ENCODE results near the gene SART3. TPM values are rescaled to one million over a fixed set of nuclear protein-coding genes. Genes with fewer than 3 reads are reported as not detected.

SART3 gene
- total RNA-seq, 1 donor from 2014 or later, result 74.5 TPM

DNA sequence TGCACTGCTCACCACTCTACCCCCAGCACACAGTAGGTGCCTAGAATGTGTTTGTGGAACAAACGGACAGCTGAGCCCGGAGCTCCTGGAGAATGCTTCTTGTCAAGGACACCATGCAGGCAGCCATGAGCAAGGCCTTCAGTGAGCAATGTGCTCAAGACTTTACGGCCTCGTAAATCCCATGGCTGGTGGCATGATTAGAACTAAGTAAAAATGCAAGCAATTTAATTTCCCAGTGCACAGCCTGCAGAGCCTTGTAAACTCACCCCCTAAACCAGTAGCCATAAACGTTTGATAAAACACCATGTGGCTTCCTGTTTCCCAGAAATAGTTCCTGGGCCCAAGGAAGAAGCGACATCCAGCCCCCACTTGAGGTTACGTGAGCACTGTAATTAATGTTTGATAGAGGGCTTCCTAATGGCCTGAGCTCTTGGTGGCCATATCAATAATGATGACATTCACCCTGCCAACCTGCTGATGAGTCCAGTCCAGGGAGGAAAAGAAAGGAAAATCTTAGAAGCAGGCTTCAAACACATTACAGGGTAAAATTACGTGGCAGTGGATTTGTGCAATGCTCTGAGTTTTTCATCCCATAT, 82.3 kb downstream of the SART3 start:
- TF ChIP-seq, protein P1, sequence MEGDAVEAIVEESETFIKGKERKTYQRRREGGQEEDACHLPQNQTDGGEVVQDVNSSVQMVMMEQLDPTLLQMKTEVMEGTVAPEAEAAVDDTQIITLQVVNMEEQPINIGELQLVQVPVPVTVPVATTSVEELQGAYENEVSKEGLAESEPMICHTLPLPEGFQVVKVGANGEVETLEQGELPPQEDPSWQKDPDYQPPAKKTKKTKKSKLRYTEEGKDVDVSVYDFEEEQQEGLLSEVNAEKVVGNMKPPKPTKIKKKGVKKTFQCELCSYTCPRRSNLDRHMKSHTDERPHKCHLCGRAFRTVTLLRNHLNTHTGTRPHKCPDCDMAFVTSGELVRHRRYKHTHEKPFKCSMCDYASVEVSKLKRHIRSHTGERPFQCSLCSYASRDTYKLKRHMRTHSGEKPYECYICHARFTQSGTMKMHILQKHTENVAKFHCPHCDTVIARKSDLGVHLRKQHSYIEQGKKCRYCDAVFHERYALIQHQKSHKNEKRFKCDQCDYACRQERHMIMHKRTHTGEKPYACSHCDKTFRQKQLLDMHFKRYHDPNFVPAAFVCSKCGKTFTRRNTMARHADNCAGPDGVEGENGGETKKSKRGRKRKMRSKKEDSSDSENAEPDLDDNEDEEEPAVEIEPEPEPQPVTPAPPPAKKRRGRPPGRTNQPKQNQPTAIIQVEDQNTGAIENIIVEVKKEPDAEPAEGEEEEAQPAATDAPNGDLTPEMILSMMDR (IDR thresholded peaks at IDR 0.05; ENCODE audit: unreplicated experiment), result no peak
- no peak overlapping the region for H3K27ac Mint-ChIP-seq
- DNase-seq (ENCODE audit: low spot score, unreplicated experiment), result no peak
- no peaks in the 10 kb centered on the region for H3K4me1 Mint-ChIP-seq (ENCODE audit: low read depth)
- H3K4me3 Mint-ChIP-seq (ENCODE audit: low read depth), result no peak overlapping the region
- H3K9me3 Mint-ChIP-seq (ENCODE audit: low read depth), result no peaks in the 10 kb centered on the region
- no peaks in the 10 kb centered on the region for H3K36me3 Mint-ChIP-seq (ENCODE audit: insufficient read depth)
- H3K27me3 Mint-ChIP-seq, result peaks cover 9% of the 10 kb centered on the region

DNA sequence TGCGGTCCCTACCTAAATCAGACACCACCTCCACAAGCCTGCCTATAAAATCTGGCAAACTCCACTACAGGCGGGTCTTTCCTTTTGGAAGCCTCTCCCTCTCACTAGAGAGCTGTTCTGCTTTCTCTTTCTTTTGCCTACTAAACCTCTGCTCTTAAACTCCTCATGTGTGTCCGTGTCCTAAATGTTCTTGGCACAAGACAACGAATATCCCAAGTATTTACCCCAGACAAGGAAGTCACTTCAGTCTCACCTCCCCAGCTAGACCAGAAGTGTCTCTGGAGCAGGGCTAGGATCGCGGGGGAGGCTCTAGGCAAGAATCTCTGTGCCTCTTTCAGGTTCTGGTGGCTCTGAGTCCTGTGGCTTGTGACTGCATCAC, 83.1 kb downstream of the SART3 start:
- Mint-ChIP-seq H3K27me3 (peaks cover 7% of the 10 kb centered on the region), H3K4me3 (ENCODE audit: low read depth) (no peak overlapping the region), H3K36me3 (ENCODE audit: insufficient read depth) (no peaks in the 10 kb centered on the region), H3K9me3 (ENCODE audit: low read depth) (no peaks in the 10 kb centered on the region), H3K27ac (no peak overlapping the region), H3K4me1 (ENCODE audit: low read depth) (no peaks in the 10 kb centered on the region)
- DNase-seq (ENCODE audit: low spot score, unreplicated experiment), result no peak
- TF ChIP-seq, protein P1 (IDR thresholded peaks at IDR 0.05; ENCODE audit: unreplicated experiment), result no peak

DNA sequence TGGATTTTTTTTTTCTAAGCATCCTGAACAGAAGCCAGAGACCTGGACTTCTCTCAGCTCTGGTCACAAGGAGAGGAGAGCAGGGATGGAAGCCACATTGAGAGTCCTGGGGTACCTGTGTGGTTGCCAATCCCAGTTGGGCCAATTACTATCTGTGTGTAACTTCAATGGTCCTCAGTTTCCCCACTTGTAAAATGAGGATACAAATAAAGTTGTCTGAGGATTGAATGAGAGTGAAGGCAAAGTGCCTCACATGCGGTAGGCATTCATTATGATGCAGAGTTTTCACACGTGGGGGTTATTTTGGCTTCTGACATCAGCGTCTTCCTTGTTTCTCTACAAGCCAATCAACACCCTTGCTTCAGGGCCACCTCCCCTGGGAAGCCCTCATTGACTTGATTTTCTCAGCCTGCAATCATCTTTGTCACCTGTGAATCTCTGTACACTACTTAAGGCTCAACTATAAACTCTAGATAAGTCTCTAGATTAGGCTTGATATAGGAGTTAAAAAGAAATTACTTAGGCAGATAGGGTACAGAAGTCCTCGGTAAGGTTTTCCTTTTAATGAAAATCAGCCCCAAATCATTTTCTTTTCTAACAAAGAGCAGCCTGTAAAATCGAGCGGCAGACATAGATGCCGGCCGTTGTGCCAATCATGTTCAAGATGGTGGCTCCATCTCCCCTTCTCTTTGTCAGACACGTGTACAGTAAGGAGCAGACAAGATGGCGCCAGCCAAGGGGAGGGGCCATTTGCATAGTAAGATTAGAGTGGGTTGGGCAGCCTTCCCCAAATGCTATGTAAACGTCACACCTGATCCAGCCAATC, 83.7 kb downstream of the SART3 start:
- no peak for DNase-seq (ENCODE audit: low spot score, unreplicated experiment)
- H3K27me3 Mint-ChIP-seq, result peaks cover 7% of the 10 kb centered on the region
- H3K4me1 Mint-ChIP-seq (ENCODE audit: low read depth), result no peaks in the 10 kb centered on the region
- TF ChIP-seq, protein P1 (IDR thresholded peaks at IDR 0.05; ENCODE audit: unreplicated experiment), result no peak
- no peaks in the 10 kb centered on the region for H3K9me3 Mint-ChIP-seq (ENCODE audit: low read depth)
- H3K36me3 Mint-ChIP-seq (ENCODE audit: insufficient read depth), result no peaks in the 10 kb centered on the region
- H3K27ac Mint-ChIP-seq, result no peak overlapping the region
- H3K4me3 Mint-ChIP-seq (ENCODE audit: low read depth), result no peak overlapping the region

DNA sequence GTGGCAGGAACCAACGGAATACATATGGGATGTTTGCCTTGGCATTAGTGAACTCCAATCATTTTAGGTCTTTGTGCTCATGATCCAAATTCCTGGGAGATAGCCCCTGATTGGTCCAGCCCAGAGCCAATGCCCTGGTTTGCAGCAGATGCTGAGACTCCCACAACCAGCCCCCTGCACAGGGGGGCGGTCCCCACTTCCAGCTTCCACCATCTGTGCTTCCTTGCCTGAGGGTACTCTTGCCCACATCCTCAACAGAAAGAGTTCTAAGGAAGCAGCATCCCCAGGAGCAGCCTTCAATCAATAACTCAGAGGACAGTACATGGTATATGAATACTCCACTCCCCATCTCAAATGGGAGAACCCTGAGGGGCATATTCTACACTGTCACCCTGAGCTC, 85.6 kb downstream of the SART3 start:
- no peaks in the 10 kb centered on the region for H3K36me3 Mint-ChIP-seq (ENCODE audit: insufficient read depth)
- no peaks in the 10 kb centered on the region for H3K4me1 Mint-ChIP-seq (ENCODE audit: low read depth)
- H3K27ac Mint-ChIP-seq, result no peak overlapping the region
- H3K9me3 Mint-ChIP-seq (ENCODE audit: low read depth), result no peaks in the 10 kb centered on the region
- H3K27me3 Mint-ChIP-seq, result peaks cover 13% of the 10 kb centered on the region
- no peak for DNase-seq (ENCODE audit: low spot score, unreplicated experiment)
- TF ChIP-seq, protein P1 (IDR thresholded peaks at IDR 0.05; ENCODE audit: unreplicated experiment), result no peak
- H3K4me3 Mint-ChIP-seq (ENCODE audit: low read depth), result no peak overlapping the region

DNA sequence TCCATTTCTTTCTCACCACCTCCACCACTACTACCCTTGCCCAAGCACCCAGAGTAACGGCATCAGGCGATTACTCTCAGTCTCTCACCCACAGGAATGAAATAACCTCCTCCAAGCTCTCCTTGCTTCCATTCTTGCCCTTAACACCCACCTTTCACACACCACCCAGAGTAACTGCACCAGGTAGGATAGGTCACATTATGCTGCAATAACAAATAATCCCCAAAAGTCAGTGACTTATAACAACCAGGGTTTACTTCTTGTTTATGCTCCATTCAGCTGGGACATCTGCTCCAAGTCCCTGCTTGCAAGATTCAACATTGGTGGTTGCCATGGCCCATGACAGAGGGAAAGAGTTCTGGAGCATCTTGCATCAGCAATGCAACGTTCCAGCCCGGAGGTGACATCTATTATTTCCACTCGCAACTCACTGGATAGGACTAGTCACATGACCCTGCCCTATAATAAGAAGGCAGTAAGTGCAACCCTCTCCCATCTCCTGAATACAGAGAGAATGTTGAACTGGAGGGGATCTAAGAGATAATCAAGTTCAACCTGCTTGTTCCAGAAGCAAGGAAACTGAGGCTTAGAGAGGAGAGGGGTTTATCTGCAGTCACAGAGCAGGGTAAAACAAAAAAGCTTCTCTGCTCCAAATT, 87.4 kb downstream of the SART3 start:
- Mint-ChIP-seq H3K9me3 (ENCODE audit: low read depth) (no peaks in the 10 kb centered on the region), H3K4me3 (ENCODE audit: low read depth) (no peak overlapping the region), H3K4me1 (ENCODE audit: low read depth) (no peaks in the 10 kb centered on the region), H3K27ac (no peak overlapping the region), H3K36me3 (ENCODE audit: insufficient read depth) (no peaks in the 10 kb centered on the region), H3K27me3 (peaks cover 13% of the 10 kb centered on the region)
- TF ChIP-seq, protein P1 (IDR thresholded peaks at IDR 0.05; ENCODE audit: unreplicated experiment), result no peak
- no peak for DNase-seq (ENCODE audit: low spot score, unreplicated experiment)

Measured in progenitor cell of endocrine pancreas (in vitro differentiated cells).